GM15510 (cell line): ENCODE measurements around the gene RBMXL3.

Source experiments
- POLR2A ChIP-seq: IDR thresholded peaks from 3 replicates; pipeline ENCODE4 v1.6.1; 2011; ENCODE audit warnings: borderline replicate concordance; ENCODE audit not compliant: insufficient read length; ENCODE audit errors: extremely low read depth

Gene RBMXL3

DNA sequence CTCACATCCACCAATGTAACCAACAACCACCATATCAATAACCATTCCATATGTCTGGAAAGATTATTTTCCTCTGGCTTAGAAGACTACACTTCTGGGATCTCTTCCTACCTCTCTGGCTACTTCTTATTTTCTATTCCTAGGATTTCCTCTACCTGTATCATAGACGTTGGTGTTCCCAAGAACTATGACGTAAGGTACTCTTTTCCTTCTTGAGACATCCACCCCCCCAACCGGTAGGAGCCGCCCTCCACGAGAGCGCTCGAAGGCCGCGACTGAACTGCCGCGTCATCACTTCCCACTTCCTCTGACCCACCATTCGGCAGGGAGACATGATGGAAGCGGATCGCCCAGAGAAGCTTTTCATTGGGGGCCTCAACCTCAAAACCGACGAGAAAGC is at the start of gene RBMXL3:
Gene RBMXL3 (plus strand): TSS at position 301 of the 400 bp plus-strand sequence. CDS start 32 bp downstream, at position 333.
- TF ChIP-seq POLR2A, result no peak

DNA sequence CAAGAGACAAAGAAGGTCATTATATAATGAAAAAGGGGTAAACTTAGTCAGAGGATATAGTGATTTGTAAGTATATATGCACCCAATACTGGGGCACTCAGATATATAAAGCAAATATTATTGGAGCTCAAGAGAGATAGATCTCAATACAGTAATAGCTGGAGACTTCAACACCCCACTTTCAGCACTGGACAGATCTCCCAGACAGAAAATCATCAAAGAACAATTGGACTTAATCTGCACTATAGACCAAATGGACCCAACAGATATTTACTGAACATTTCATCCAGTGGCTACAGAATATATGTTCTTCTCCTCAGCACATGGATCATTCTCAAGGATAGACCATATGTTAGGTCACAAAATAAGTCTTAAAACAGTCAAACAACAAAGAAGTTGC is 47.2 kb upstream of the RBMXL3 start:
- no peak for TF ChIP-seq POLR2A

DNA sequence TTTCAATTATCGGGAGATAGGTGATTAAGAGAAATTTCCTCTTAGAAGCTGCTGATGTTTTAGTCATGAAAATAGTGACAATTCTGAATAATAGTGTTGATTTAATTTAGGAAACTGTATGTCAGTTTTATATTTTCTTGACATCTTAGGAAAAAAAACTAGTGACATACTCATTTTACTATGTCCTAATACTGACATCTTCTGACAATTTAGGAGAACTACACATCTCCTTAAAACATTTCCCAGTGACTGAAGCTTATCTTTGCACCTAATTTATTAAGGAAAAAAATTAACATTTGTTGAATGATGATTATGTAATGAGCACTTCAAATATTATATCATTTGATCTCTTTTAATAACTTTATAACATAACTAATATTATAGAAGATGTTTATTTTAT is 42.0 kb upstream of the RBMXL3 start:
- TF ChIP-seq POLR2A, result no peak

DNA sequence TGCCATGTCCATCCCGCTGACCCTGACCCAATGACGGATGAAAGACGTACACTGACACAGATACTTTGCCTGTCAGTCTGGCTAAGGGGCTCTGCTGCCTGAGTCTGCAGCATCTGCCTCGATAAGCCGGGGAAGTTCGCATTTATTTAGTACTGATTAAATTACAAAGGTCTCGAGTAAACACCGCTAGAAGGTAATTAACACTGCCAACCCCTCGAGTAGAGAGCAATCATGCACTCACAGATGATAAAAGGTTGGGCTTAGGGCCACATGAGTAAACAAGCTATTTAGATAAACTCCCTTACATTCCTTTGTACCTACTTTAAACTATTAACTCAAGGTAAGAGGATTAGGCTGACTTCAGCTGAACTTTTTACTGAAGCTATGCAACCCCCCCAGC is 16.0 kb upstream of the RBMXL3 start:
- TF ChIP-seq POLR2A, result no peak

DNA sequence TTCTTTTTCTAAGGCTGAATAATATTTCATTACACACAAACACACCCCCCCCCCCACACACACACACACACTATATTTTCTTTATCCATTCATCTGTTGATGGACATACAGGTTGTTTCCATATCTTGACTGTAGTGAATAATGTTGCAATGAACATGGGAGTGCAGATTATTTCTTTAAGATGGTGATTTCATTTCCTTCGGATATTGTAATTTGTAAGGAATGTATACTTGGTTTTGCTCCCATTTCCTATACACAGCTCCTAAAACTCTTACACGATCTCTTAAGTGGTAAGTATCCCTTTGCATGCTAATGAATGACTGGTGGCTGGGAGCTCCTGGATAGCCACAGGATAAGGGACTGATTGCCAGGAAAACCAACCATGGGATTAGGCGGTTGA is 14.7 kb upstream of the RBMXL3 start:
- TF ChIP-seq POLR2A, result no peak

DNA sequence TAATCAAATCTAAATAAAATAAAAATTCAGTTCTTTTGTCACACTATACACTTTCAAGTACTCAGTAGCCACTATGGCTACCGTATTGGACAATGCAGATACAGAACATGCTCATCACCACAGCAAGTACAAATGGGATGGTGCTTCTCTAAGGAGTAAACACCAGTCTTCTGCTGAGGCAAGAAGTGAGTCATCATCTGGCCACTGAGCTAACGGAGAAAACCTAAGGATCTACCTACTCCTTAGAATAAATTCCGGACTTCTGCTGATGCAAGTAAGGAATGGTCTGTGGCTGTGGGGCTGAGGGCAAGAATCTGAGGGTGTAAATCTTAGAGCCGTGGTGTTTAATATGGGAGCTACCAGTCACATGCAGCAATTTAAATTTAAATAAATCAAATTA is 11.3 kb upstream of the RBMXL3 start:
- TF ChIP-seq POLR2A, result no peak

DNA sequence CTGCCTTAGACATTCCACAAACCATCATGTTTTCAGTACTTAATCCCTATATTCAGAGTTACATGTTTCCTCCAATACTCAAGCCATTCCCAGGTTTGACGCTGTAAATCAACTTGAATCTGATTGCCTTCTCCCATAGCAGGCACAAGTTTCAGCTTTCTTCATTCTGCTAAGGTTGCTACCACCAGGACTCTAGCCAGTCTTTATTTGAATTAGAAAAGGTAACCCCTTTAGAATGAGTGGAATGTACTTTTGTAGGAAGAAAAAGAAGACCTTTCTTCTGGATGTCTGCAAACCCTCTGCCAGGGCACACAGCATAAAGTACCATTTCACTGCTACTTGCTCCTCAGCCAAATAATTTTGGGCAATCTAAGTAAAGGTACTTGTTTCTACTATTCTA is 10.7 kb upstream of the RBMXL3 start:
- TF ChIP-seq POLR2A, result no peak

DNA sequence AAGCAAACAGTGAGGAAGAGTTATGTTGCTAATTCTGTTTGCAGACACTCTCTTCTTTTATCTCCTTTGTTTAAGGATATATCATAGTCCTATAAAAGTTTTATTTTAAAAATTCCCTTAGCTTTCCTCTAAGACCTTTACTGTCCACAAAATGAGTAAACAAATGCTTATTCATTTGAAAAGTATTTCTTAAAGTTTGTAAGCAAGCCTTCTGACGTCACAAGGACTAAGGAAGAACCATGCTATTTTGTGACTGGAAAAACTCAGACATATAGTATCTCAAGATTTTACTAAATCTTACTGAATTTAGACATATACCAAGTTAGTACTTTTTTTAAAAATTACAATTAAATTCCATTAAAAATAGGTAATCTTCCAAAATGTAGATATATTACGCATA is 5.2 kb upstream of the RBMXL3 start:
- no peak for TF ChIP-seq POLR2A

DNA sequence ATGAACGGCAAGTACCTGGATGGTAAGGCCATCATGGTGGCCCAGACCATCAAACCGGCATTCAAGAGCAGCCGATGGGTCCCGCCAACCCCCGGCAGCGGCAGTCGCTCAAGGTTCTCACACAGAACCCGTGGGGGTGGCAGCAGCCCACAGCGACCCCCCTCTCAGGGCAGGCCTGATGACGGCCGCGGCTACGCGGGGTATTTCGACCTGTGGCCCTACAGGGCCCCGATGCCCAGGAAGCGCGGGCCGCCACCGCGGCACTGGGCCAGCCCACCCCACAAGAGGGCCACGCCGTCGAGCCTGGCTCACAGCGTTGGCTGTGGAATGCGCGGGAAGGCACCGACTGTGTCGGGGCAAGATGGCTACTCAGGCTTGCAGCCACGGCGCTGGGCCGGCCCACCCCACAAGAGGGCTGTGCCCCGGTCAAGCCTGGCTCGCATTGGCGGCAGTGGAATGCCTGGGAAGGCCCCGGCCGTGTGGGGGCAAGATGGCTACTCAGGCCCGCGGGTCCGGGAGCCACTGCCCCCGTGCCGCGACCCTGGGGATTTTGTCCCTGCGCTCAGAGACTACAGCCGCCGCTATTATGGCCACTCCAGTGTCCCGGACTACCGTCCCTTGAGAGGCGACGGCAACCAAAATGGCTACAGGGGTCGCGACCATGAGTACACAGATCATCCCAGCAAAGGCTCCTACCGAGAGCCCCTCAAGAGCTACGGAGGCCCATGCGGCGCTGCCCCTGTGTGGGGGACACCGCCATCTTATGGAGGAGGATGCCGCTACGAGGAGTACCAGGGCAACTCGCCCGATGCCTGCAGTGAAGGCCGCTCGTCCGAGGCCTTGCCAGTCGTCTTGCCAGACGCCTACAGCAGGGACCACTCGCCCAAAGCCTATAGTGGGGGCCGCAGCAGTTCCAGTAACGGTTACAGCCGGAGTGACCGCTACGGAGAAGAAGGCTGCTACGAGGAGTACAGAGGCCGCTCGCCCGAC is 731 bp downstream of the RBMXL3 start:
- TF ChIP-seq POLR2A, result no peak

DNA sequence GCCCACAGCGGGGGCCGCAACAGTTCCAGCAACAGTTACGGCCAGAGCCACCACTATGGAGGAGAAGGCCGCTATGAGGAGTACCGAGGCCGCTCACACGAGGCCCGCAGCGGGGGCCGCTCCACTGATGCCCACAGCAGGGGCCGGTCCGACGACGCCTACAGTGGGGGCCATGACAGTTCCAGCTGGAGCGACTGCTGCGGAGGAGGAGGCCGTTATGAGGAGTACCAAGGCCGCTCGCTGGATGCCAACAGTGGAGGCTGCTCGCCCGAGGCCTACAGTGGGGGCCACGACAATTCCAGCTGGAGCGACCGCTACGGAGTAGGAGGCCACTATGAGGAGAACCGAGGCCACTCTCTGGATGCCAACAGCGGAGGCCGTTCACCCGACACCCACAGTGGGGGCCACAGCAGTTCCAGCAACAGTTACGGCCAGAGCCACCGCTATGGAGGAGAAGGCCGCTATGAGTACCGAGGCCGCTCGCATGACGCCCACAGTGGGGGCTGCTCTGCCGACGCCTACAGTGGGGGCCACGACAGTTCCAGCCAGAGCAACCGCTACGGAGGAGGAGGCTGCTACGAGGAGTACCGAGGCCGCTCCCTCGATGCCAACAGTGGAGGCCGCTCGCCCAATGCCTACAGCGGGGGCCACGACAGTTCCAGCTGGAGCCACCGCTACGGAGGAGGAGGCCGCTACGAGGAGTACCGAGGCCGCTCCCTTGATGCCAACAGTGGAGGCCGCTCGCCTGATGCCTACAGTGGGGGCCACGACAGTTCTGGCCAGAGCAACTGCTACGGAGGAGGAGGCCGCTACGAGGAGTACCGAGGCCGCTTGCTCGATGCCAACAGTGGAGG is 1.7 kb downstream of the RBMXL3 start:
- no peak for TF ChIP-seq POLR2A

DNA sequence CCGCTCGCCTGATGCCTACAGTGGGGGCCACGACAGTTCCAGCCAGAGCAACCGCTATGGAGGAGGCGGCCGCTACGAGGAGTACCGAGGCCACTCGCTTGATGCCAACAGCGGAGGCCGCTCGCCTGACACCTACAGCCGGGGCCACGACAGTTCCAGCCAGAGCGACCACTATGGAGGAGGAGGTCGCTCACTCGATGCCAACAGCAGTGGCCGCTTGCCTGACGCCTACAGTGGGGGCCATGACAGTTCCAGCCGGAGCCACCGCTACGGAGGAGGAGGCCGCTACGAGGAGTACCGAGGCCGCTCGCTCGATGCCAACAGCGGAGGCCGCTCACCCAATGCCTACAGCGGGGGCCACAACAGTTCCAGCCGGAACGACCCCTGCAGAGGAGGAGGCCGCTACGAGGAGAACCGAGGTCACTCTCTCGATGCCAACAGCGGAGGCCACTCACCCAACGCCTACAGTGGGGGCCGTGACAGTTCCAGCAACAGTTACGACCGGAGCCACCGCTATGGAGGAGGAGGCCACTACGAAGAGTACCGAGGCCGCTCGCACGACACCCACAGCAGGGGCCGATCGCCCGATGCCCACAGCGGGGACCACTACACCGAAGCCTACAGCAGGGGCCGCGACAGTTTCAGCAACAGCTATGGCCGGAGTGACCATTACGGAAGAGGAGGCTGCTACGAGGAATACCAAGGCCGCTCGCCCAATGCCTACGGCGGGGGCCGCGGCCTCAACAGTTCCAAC is 2.5 kb downstream of the RBMXL3 start:
- TF ChIP-seq POLR2A, result no peak

DNA sequence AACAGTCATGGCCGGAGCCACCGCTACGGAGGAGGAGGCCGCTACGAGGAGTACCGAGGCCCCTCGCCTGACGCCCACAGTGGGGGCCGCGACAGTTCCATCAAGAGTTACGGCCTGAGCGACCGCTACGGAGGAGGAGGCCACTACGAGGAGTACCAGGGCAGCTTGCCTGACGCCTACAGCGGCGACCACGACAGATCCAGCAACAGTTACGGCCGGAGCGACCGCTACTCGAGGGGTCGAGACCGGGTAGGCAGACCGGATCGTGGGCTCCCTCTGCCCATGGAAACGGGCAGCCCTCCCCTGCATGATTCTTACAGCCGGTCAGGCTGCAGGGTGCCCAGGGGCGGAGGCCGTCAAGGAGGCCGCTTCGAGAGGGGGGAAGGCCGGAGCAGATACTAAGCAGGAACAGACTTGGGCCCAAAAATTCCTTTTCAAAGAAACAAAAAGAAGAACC is 3.1 kb downstream of the RBMXL3 start:
- TF ChIP-seq POLR2A, result no peak

DNA sequence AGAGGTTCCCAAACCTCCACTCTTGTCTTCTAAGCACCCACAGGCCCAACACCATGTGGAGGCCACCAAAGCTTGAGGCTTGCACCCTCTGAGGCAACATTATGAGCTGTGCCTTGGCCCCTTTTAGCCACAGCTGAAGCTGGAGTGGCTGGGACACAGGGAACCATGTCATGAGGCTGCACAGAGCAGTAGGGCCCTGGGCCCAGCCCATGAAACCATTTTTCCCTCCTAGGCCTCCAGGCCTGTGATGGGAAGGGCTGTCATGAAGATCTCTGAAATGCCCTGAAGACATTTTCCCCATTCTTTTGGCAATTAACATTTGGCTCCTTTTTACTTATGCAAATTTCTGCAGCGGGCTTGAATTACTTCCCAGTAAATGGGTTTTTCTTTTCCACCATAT is 14.8 kb downstream of the RBMXL3 start:
- TF ChIP-seq POLR2A, result no peak

DNA sequence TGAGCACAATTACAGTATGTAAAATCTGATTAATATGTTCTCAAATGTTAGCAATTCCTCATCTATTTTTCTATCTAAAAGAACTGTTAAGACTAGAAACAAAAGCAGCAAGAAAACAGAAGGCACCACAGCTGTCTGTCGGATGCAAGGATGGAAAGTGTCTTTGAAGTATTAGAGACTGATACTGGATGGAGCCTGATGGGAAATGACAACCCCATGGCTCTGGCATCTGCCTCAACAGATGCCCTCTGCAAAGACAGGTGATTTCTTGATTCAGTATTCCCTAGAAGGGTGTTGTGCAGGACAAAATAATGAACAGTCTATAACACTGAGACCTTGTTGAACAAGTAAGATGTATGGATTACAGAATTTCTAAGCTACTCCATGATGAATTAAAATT is 24.9 kb downstream of the RBMXL3 start:
- TF ChIP-seq POLR2A, result no peak

DNA sequence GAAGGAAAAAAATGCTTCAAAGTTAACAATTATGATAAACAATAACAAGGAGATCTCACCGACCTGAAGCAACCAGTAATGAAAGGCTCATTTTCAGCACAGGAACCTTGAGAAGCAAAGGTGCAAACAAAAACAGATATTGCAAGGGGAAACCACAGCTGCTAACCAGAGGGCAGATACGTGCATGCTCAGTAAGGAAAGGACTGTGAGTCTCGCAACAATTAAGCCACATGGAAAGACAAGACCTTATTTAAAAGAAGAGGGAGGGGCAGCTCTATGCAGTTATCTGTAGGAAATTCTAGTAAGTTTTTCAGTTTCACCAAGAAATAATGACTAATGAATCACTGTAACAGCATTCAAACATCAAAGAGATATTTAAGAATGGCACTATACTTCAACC is 25.4 kb downstream of the RBMXL3 start:
- TF ChIP-seq POLR2A, result no peak
